ENCODE results near the gene IQCH.

IQCH gene

GRCh38 chr15:67524235-67524634, 269.6 kb downstream of the IQCH start:
- no peak for DNase-seq (ENCODE audit: low read depth in 2 of 2)

- DNase-seq (ENCODE audit: low read depth in 2 of 2): no peak
Observed at GRCh38 chr15:67528513-67528912, 273.9 kb downstream of the IQCH start.

GRCh38 chr15:67531379-67531914, 276.9 kb downstream of the IQCH start:
- no peak for DNase-seq (ENCODE audit: low read depth in 2 of 2)

GRCh38 chr15:67533873-67534272, 279.3 kb downstream of the IQCH start:
- DNase-seq (ENCODE audit: low read depth in 2 of 2): no peak

GRCh38 chr15:67534360-67534759, 279.8 kb downstream of the IQCH start:
- no peak for DNase-seq (ENCODE audit: low read depth in 2 of 2)

- no peak for DNase-seq (ENCODE audit: low read depth in 2 of 2)
Observed at GRCh38 chr15:67537771-67538170, 283.2 kb downstream of the IQCH start.

GRCh38 chr15:67542420-67543347, 288.1 kb downstream of the IQCH start, which contains the start of gene MAP2K5:
MAP2K5 (plus strand) TSS chr15:67542703; CDS start chr15:67543336, 633 bp downstream.
- DNase-seq (ENCODE audit: low read depth in 2 of 2): peak; percentile 74 to 80

GRCh38 chr15:67543348-67543718, 288.7 kb downstream of the IQCH start:
- no peak for DNase-seq (ENCODE audit: low read depth in 2 of 2)

GRCh38 chr15:67544475-67544874, 289.9 kb downstream of the IQCH start:
- DNase-seq (ENCODE audit: low read depth in 2 of 2): no peak

GRCh38 chr15:67545864-67546263, 291.3 kb downstream of the IQCH start:
- no peak for DNase-seq (ENCODE audit: low read depth in 2 of 2)

- no peak for DNase-seq (ENCODE audit: low read depth in 2 of 2)
Observed at GRCh38 chr15:67547064-67547463, 292.5 kb downstream of the IQCH start.

GRCh38 chr15:67547836-67548235, 293.2 kb downstream of the IQCH start:
- DNase-seq (ENCODE audit: low read depth in 2 of 2): no peak

GRCh38 chr15:67548236-67548852, 293.8 kb downstream of the IQCH start:
- DNase-seq (ENCODE audit: low read depth in 2 of 2): no peak

GRCh38 chr15:67548862-67549651, 294.5 kb downstream of the IQCH start:
- no peak for DNase-seq (ENCODE audit: low read depth in 2 of 2)

- no peak for DNase-seq (ENCODE audit: low read depth in 2 of 2)
Observed at GRCh38 chr15:67549736-67550135, 295.1 kb downstream of the IQCH start.

- no peak for DNase-seq (ENCODE audit: low read depth in 2 of 2)
Observed at GRCh38 chr15:67550522-67550921, 295.9 kb downstream of the IQCH start.

- DNase-seq (ENCODE audit: low read depth in 2 of 2): no peak
Observed at GRCh38 chr15:67551207-67551743, 296.7 kb downstream of the IQCH start.

Measured in stimulated activated CD8-positive, alpha-beta memory T cell treated with anti-CD3 and anti-CD28 coated beads, Interleukin-2, amount 100 ng/mL, for 48 hours (primary cell).